Measurements from ENCODE around the gene CNOT10. TPM values are rescaled to one million over a fixed set of nuclear protein-coding genes. Genes with fewer than 3 reads are reported as not detected.

CNOT10 gene
- total RNA-seq, 2 donors from 2014 or later, result 26.1 to 40.0 TPM

GRCh38 chr3:32675650-32676049, 9.3 kb upstream of the CNOT10 start:
- no peaks in the 10 kb centered on the region for H3K36me3 ChIP-seq
- no peak for DNase-seq (ENCODE audit: low spot score)
- no peak overlapping the region for H3K4me3 ChIP-seq
- H3K9me3 ChIP-seq, result no peaks in the 10 kb centered on the region
- no peak overlapping the region for H3K27ac ChIP-seq
- intact Hi-C loops (cut with DNase I), result no loop called here
- TF ChIP-seq, protein P1, sequence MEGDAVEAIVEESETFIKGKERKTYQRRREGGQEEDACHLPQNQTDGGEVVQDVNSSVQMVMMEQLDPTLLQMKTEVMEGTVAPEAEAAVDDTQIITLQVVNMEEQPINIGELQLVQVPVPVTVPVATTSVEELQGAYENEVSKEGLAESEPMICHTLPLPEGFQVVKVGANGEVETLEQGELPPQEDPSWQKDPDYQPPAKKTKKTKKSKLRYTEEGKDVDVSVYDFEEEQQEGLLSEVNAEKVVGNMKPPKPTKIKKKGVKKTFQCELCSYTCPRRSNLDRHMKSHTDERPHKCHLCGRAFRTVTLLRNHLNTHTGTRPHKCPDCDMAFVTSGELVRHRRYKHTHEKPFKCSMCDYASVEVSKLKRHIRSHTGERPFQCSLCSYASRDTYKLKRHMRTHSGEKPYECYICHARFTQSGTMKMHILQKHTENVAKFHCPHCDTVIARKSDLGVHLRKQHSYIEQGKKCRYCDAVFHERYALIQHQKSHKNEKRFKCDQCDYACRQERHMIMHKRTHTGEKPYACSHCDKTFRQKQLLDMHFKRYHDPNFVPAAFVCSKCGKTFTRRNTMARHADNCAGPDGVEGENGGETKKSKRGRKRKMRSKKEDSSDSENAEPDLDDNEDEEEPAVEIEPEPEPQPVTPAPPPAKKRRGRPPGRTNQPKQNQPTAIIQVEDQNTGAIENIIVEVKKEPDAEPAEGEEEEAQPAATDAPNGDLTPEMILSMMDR (IDR thresholded peaks at IDR 0.05), result no peak
- TF ChIP-seq POLR2AphosphoS5 (IDR thresholded peaks at IDR 0.05), result no peak
- TF ChIP-seq POLR2A (IDR thresholded peaks at IDR 0.05), result no peak
- WGBS, result 75% methylated on average over 1 of the region's 1 CpG
- H3K27me3 ChIP-seq (replicated peaks; ENCODE audit: insufficient read depth), result no peaks in the 10 kb centered on the region
- H3K4me1 ChIP-seq (replicated peaks), result no peaks in the 10 kb centered on the region

- TF ChIP-seq POLR2AphosphoS5 (IDR thresholded peaks at IDR 0.05), result no peak
- no peak for TF ChIP-seq POLR2A (IDR thresholded peaks at IDR 0.05)
- TF ChIP-seq, protein P1 (IDR thresholded peaks at IDR 0.05), result no peak
- WGBS, result 91% methylated on average over 4 of the region's 4 CpGs
- no peak overlapping the region for H3K27ac ChIP-seq
Measured at GRCh38 chr3:32681811-32682210, 3.2 kb upstream of the CNOT10 start.

GRCh38 chr3:32684029-32684799, 774 bp upstream of the CNOT10 start:
- intact Hi-C loops (cut with DNase I), result loop anchor here (10.0 kb wide), 1 partner anchor 109 kb away; the partner anchor contains the start of gene DYNC1LI1
- peak overlapping the region; percentile 72 to 79 for H3K4me3 ChIP-seq
- TF ChIP-seq, protein P1 (IDR thresholded peaks at IDR 0.05), result no peak
- TF ChIP-seq POLR2AphosphoS5 (IDR thresholded peaks at IDR 0.05), result no peak
- TF ChIP-seq POLR2A (IDR thresholded peaks at IDR 0.05), result no peak

More at GRCh38 chr3:32681811-32682210, 3.2 kb upstream of the CNOT10 start:
- H3K27me3 ChIP-seq (replicated peaks; ENCODE audit: insufficient read depth), result no peaks in the 10 kb centered on the region
- no peak for DNase-seq (ENCODE audit: low spot score)
- H3K4me3 ChIP-seq, result no peak overlapping the region
- peaks cover 2% of the 10 kb centered on the region for H3K4me1 ChIP-seq (replicated peaks)
- intact Hi-C loops (cut with DNase I), result loop anchor here (10.0 kb wide), 1 partner anchor 107 kb away; the partner anchor contains the start of gene DYNC1LI1
- H3K9me3 ChIP-seq, result no peaks in the 10 kb centered on the region
- no peaks in the 10 kb centered on the region for H3K36me3 ChIP-seq

DNA sequence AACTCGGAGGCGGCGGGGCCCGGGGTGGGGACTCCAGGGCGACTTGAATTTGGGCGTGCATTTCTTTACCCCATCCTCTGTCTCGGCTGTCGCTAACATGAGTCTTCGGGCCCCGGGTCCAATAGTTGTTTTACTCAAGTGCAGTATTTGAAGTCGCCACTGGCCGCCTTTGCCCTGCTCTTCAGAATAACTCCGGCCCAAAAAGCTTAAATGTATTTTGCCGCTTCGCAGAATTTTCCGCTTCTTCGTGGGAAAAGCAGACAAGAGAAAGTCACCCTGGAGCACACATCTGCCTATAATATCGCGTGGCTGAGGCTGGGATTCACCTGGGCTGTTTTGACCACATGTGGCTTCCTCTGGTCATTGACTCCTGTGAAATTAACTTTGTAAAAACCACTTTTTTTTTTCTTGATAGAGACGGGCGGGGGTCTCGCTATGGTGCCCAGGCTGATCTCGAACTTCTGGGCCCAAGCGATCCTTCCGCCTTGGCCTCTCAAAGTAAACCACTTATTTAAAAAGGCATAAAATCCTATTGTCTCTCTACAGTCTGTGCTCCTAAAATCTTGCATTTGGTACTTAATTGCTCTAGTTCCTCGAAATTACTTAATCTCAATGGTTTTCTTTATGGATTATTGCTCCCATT, 676 bp downstream of the CNOT10 start:
- no peaks in the 10 kb centered on the region for H3K36me3 ChIP-seq
- intact Hi-C loops (cut with DNase I), result loop anchor here (10.0 kb wide), 1 partner anchor 111 kb away; the partner anchor contains the start of gene DYNC1LI1
- H3K27ac ChIP-seq, result peak overlapping the region; percentile 83 to 85
- peaks cover 2% of the 10 kb centered on the region for H3K4me1 ChIP-seq (replicated peaks)
- no peaks in the 10 kb centered on the region for H3K27me3 ChIP-seq (replicated peaks; ENCODE audit: insufficient read depth)
- 6% methylated on average over 26 of the region's 26 CpGs for WGBS
- TF ChIP-seq, protein P1 (IDR thresholded peaks at IDR 0.05), result no peak
- TF ChIP-seq POLR2A (IDR thresholded peaks at IDR 0.05) (no peak), POLR2AphosphoS5 (IDR thresholded peaks at IDR 0.05) (no peak)
- no peak for DNase-seq (ENCODE audit: low spot score)
- H3K9me3 ChIP-seq, result no peaks in the 10 kb centered on the region
- H3K4me3 ChIP-seq, result peak overlapping the region; percentile 72 to 79

More at GRCh38 chr3:32684029-32684799, 774 bp upstream of the CNOT10 start:
- H3K4me1 ChIP-seq (replicated peaks), result peaks cover 2% of the 10 kb centered on the region
- H3K9me3 ChIP-seq, result no peaks in the 10 kb centered on the region
- H3K27me3 ChIP-seq (replicated peaks; ENCODE audit: insufficient read depth), result no peaks in the 10 kb centered on the region
- WGBS, result 32% methylated on average over 4 of the region's 4 CpGs
- peak overlapping the region; percentile 83 to 85 for H3K27ac ChIP-seq
- no peaks in the 10 kb centered on the region for H3K36me3 ChIP-seq
- no peak for DNase-seq (ENCODE audit: low spot score)
